HG02678 (cell line): ENCODE results near the gene NPW.

Source experiments
- ATAC-seq: cut with Tn5 transposase; IDR thresholded peaks from one replicate; pipeline ENCODE4 v1.9.1; 2021; ENCODE audit warnings: mild to moderate bottlenecking, moderate library complexity; ENCODE audit not compliant: unreplicated experiment

Gene NPW

GRCh38 chr16:2047330-2048115, 27.9 kb downstream of the NPW start, which contains the start of the genes NTHL1 and TSC2:
NTHL1 (minus strand) TSS chr16:2047834; CDS start chr16:2047823, 11 bp downstream.
TSC2 (plus strand) TSS chr16:2047985; CDS start chr16:2048616, 631 bp downstream.
- peak; percentile 89 for ATAC-seq

DNA sequence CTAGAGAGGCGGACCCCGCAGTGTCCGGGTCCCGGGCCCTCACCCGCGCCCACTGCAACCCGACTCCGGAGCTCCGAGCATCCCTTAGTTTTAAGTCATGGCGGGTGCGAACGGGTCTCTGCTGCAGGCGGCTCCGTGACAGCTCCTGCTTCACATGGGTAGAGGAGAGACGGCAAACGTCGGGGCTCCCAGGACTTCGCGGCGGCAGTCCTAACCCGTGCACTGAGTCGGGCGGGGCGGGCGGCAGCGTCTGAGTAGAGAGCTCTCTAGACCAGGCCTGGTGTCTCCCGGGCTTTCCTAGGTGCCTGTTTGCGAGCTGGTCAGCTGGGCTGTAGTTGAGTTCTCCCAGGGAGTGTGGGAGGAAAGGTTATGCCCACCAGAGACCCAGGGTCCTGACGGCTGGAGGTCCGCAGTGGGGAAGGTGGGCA, 28.5 kb downstream of the NPW start:
- no peak for ATAC-seq

- no peak for ATAC-seq
Measured at GRCh38 chr16:2053211-2053610, 33.6 kb downstream of the NPW start.

DNA sequence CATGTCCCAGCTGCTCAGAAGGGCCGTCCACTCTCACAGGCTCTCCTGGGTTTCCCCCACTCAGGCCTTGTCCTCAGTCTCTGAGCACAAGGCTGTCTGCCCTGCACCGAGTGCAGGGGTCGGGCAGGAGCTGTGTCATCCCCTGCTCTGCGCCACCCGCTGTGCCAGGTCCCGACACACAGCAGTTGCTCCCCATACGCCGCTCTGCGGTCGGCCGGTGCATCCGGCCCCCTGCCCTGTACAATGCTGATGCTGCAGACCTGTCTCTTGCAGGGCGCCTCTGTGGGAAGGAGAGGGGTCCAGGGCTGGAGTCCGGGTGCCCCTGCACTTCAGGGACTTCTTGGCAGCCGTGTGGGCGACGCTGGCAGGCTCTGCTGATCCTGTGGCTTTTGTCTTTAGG, 34.3 kb downstream of the NPW start:
- no peak for ATAC-seq

DNA sequence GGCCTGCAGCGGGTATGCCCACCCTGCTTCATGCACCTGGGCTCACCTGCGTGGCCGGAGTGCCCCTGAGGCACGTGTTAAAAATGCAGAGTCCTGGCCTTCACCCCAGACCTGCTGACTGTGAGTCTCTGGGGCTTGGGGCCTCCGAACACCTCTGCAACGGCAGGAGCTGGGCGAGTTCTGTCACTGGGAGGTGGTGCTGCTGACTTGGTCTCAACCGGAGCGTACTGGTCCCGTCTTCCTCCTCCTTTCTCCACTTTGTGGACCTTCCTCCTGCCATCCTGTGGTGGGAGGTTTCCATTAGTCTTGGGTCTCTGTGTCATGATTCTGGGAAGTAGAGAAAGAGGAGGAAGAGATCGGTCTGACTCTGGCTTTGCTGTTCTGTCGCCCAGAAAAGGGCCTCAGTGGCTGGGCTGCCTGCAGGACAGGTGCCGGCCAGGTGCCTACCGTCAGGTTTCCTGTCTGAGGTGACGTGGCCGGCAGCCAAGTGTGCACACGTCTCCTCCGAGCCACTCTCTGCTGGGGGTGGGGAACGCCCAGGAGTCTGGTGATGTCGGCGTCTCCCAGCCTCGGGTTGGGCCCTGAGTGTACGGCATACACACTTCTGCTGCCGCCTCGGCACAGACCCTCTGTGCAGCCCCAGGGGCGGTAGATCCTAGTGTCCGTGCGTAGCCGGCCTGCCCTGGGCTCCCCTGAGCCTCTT, 35.1 kb downstream of the NPW start:
- ATAC-seq, result no peak

DNA sequence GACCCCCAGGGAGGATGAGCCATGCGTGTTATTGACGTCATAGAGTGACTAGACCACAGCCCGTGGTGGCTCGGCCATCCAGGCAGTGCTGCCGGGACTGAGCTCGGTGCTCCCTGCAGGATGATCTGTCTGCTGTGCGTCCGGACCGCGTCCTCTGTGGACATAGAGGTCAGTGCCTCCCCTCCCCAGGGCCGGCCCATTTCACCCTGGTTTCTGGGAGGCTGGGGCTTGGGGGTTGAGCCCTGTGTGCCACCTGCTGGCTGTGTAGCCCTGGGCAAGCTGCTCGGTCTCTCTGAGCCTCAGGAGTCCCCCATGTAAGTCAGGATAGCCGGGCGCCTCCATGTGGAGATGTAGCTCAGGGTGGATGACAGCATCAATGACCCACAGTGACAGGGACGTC, 36.5 kb downstream of the NPW start:
- no peak for ATAC-seq

DNA sequence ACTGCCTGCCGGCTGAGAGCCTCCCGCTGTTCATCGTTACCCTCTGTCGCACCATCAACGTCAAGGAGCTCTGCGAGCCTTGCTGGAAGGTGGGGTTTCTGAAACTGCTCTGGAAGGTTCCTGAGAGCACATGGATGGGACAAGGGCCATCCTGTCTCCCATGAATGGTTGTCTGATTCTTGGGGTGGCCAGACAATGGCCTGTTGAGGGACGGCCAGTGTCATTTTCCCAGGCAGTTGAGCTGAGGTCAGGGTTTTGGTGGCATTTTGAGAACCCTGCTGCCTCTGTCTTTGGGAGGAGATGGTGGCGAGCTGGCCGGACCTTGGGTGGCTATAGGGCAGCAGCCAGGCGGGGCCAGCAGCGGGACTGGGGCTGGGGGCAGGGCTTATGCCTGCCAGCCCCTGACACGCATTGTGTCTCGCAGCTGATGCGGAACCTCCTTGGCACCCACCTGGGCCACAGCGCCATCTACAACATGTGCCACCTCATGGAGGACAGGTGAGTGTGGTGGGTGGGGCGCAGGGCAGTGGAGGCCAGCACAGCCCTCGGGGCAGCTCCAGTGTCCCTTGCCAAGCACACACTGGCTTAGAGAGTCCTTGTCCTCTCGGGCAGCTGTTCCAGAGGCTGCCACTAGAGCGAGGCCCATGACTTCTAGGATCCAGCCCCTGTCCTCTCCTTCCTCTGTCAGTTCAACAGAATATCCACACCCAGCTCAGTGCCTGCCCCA, 37.3 kb downstream of the NPW start:
- ATAC-seq, result no peak

DNA sequence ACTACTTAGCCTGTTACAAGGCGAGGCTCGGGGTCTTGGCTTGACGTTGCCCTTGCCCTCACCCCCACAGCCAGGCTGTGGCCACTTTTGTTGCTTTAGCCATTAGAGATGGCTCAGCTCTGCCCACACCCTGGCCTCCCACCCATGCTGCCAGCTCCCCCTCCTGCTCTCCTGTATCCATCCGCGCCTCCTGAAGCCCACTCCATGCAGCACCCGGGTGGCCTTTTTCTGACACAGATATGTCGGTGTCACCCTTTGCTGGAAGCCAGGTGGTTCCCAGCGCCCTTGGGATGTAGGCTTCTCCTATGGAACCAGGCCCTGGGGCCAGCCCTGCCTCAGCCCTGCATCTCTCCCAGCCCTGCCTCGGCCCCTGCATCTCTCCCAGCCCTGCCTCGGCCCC, 37.9 kb downstream of the NPW start:
- ATAC-seq, result no peak

DNA sequence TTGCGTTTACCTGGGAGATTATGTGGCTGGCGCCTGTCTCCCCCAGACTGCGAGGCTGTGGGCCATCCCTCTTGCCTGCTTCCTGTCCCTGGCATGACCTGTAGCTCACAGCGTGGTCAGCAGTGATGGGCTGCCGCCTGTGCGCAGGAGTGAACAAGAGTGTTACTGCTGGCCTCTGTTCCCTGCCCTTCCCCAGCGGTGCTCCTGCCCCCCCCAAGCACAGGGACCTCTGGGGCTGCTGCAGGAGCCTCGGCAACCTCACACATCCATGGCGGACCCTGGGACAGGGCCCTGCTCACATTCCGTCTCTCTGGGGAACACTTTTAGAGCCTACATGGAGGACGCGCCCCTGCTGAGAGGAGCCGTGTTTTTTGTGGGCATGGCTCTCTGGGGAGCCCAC, 38.8 kb downstream of the NPW start:
- ATAC-seq, result no peak

DNA sequence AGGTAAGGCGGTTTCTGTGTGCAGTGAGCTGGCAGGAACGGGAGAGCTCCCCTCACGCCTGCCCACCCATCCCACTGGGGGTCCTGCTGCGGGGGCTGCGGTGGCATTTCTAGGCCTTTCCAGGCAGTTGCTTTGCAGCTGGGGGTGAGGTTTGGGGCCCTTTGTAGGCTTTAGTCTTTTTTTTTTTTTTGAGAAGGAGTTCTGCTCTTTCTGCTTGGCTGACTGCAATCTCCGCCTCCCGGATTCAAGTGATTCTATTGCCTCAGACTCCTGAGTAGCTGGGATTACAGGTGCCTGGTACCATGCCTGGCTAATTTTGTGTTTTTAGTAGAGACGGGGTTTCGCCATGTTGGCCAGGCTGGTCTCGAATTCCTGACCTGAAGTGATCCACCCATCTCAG, 39.3 kb downstream of the NPW start:
- ATAC-seq, result no peak

DNA sequence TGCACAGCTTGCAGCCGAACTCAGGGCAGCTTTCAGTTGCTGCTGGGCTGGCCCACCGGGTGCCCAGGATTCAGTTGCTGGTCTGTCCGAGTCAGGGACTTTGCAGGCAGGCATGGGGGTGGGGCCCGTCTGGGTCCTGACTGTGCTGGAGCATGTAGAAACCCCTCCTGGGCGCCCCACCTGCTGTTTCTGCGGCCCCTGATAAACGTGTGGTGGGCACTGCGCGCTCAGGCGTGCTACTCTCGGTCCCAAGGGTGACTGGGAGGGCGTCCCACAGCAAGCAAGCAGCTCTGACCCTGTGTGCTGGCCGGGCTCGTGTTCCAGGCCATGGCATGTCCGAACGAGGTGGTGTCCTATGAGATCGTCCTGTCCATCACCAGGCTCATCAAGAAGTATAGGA, 40.8 kb downstream of the NPW start:
- no peak for ATAC-seq

DNA sequence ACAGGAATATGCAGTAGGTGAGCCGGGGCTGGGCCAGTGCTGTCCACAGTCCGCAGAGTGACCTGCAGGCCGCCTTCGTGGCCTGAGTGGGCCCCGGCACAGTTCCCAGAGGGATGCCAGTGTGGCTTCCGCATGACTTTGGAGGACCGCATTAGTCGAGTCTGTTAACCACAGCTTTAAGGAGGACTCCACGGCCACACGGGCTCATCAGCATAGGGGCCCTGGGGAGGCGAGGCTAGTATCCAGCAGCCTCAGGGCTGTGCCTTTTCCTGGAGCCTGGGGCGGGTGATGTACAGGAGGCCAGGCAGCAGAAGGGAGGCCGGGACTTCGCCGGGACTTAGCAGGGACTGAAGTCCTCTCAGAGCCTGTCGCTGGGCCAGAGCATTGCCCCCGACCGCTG, 41.4 kb downstream of the NPW start:
- no peak for ATAC-seq

GRCh38 chr16:2061526-2061925, 41.9 kb downstream of the NPW start:
- ATAC-seq, result no peak

GRCh38 chr16:2062801-2063200, 43.2 kb downstream of the NPW start:
- ATAC-seq, result no peak

DNA sequence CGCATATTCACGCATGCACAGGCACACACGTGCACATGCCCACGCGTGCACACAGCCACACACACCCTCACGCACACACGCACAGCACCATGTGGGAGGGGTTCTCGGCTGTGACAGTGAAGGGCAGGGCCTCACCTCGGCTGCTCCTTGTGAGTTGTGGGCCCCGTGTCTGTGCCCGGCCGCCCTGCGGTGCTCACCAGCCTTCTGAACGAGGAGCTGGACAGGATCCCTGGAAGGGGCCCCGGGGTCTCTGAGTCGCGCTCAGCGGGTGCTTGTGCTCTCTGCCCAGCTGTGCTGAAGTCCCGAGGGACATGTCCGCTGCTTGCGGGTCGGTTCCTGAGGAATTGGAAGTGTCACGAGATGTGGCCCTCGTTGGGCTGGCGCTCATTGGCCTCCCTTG, 44.3 kb downstream of the NPW start:
- no peak for ATAC-seq

GRCh38 chr16:2064368-2064945, 44.9 kb downstream of the NPW start:
- ATAC-seq, result no peak

DNA sequence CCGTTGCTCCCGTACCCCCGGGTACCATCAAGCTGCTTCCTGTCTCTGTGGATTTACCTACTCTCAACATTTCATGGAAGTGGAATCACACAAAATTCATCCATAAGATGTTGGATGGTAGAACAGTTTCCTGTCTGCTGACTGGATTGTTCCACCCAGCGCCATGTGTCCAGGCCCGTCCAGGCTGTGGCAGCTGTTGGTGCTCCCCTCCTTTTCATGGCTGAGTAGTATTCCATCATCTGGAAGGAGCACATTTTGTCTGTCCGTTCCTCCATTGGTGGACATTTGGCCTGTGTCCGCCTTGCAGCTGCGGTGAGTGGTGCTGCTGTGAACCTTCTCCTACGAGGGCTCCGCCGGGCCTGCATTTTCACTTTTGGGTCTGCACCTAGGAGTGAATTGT, 46.6 kb downstream of the NPW start:
- no peak for ATAC-seq
